Colonic mucosa (tissue), 4 donors: ENCODE results near the gene UNC5C. TPM values are rescaled to one million over a fixed set of nuclear protein-coding genes. Genes with fewer than 3 reads are reported as not detected.

ENCODE experiments used
- DNase-seq: peaks from one replicate; pipeline ENCODE4 v3.0.0-alpha.2; 2020
- H3K27ac ChIP-seq: fragments of 200-600 bp; one replicate; pipeline ENCODE4 v1.8.0; 2021
- H3K27me3 ChIP-seq: fragments of 200-600 bp; one replicate; pipeline ENCODE4 v1.8.0; 2021
- H3K36me3 ChIP-seq: fragments of 200-600 bp; one replicate; pipeline ENCODE4 v1.8.0; 2021
- H3K4me1 ChIP-seq: fragments of 200-600 bp; one replicate; pipeline ENCODE4 v1.8.0; 2021; ENCODE audit warnings: mild to moderate bottlenecking
- H3K4me3 ChIP-seq: fragments of 200-600 bp; one replicate; pipeline ENCODE4 v1.8.0; 2021
- H3K9ac ChIP-seq, 2 donors: one replicate each; pipeline ENCODE4 v1.7.0; 2013; ENCODE audit warnings: control low read depth in 2 of 2, low read depth in 2 of 2, low read length in 2 of 2
- H3K9me3 ChIP-seq: fragments of 200-600 bp; one replicate; pipeline ENCODE4 v1.8.0; 2021
- intact Hi-C: fragments of 100-400 bp; cut with DNase I; formaldehyde crosslinking; loops from one replicate; pipeline ENCODE4 v1.14.1; 2022
- total RNA-seq, 2 donors: library from RNA; stranded (reverse); fragmentation: NEBNext Ultra II Directional in 1 of 2; extraction: Animal tissue kit (Norgen Biotek cat#: 25700) in 1 of 2; gene quantifications; one replicate each; pipeline ENCODE4 v1.2.1, GENCODE V29; 2021
- TF ChIP-seq, protein P1 (sequence below): fragments of 200-600 bp; IDR thresholded peaks from one replicate; pipeline ENCODE4 v1.8.0; 2022; ENCODE audit warnings: antibody characterized with exemption, mild to moderate bottlenecking
- donor health status: healthy.
- donor health status: DM: no; HTN: no; CAD: no.
- donor health status: DM: no; HTN: no; CAD: no.

Gene UNC5C
- total RNA-seq, 2 donors from 2014 or later: 3.9 to 4.2 TPM

DNA sequence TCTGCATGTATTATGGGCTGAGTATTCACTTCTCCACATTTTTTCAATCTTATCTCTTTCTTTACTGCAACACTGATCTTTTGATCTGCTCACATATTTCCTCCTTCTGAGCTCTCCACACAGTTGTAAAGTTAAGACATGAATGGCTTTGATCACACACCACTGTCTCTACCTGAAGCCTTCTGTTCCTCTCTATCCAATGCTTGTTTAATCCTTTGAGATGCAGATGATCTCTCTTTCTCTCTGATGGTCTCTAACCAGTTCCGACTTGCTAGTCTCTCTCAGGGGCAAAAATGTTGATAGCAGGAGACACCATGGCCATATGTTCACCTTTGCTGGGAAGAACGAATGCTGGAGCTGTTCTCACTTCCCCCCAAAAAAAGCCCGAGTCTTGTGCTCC is 162.4 kb downstream of the UNC5C start:
- no peak overlapping the region for H3K9ac ChIP-seq
- H3K27ac ChIP-seq: no peak overlapping the region
- H3K36me3 ChIP-seq: no peaks in the 10 kb centered on the region
- no peak overlapping the region for H3K4me3 ChIP-seq
- H3K9me3 ChIP-seq: no peaks in the 10 kb centered on the region
- intact Hi-C loops: no loop called here
- TF ChIP-seq, protein P1, sequence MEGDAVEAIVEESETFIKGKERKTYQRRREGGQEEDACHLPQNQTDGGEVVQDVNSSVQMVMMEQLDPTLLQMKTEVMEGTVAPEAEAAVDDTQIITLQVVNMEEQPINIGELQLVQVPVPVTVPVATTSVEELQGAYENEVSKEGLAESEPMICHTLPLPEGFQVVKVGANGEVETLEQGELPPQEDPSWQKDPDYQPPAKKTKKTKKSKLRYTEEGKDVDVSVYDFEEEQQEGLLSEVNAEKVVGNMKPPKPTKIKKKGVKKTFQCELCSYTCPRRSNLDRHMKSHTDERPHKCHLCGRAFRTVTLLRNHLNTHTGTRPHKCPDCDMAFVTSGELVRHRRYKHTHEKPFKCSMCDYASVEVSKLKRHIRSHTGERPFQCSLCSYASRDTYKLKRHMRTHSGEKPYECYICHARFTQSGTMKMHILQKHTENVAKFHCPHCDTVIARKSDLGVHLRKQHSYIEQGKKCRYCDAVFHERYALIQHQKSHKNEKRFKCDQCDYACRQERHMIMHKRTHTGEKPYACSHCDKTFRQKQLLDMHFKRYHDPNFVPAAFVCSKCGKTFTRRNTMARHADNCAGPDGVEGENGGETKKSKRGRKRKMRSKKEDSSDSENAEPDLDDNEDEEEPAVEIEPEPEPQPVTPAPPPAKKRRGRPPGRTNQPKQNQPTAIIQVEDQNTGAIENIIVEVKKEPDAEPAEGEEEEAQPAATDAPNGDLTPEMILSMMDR: no peak
- H3K27me3 ChIP-seq: no peaks in the 10 kb centered on the region
- no peaks in the 10 kb centered on the region for H3K4me1 ChIP-seq
- no peak for DNase-seq

DNA sequence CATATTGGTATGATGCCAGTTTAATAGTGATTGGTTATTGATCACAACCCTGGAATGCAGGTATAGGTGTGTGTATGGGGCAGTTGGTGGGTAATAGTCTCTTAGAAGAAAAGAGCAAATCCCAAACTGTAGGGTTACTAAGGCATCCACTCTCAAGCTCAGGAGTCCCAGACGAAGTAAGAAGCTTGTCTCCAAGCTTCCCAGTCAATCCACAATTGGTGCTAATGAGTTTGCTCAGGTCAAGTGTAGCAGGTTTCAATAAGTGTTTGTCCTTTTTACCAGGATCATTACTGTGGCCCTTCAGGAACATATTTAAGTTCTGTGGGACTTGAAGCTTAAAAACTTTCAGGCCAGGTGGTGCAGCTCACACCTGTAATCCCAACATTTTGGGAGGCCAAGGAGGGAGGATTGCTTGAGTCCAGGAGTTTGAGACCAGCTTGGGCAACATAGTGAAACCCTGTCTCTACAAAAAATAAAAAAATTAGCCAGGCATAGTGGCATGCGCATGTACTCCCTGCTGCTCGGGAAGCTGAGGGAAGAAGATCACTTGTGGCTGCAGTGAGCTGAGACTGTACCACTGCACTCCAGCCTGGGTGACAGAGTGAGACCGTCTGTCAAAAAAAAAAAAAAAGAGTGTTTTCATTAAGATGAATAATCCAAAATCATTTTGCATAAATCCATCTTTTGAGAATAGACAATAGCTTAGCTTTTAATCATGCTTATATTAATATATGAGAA is 166.8 kb downstream of the UNC5C start:
- TF ChIP-seq, protein P1: no peak
- Histone ChIP-seq H3K27ac (no peak overlapping the region), H3K9ac (no peak overlapping the region), H3K36me3 (no peaks in the 10 kb centered on the region), H3K9me3 (no peaks in the 10 kb centered on the region), H3K4me3 (no peak overlapping the region), H3K27me3 (no peaks in the 10 kb centered on the region), H3K4me1 (no peaks in the 10 kb centered on the region)
- DNase-seq: no peak
- intact Hi-C loops: no loop called here

DNA sequence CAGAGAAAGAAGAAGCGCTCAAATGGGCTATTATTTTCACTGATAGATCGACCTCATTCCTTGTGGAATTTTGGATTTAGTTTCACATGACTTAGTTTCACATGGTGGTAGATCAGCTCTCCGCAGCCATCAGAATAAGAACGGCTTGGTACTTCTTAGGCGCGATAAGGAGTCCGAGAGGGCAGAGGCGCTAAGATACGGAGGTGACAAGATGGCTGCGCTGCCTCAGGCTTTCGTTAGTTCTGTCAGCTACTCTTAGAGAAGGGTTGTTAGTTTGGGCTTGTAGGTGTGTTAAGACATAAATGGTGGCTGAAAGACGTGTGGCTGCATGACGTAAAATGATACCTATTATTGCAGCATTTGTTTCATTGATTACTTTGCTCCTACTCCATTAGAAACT is 169.1 kb downstream of the UNC5C start:
- DNase-seq: no peak
- Histone ChIP-seq H3K27ac (no peak overlapping the region), H3K9me3 (no peaks in the 10 kb centered on the region), H3K36me3 (no peaks in the 10 kb centered on the region), H3K4me3 (no peak overlapping the region), H3K4me1 (no peaks in the 10 kb centered on the region), H3K9ac (no peak overlapping the region), H3K27me3 (no peaks in the 10 kb centered on the region)
- intact Hi-C loops: no loop called here
- TF ChIP-seq, protein P1: no peak

DNA sequence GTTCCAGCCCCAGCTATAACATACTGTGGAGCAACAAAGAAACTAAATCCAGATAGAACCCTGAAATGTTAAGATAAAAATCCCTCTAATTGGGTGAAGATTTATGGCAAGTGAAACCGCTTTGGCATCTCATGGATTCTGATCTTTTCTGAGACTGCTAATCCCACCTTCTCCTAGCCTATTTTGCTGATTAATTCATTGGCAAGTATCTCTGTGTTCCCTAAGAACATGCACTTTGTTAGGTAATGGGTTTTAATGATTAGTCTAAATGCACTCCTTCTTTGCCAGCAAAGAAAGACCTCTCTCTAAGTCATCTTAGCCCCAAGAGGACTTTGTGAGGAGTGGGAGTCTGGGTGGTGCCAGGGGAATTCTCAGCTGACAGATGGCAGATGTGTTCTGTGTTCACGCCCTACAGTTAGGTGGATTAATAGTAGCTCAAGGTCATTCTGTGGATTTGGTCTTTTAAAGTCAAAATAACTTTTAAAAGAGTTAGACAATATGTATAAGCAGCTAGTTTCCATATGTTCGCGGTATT is 171.3 kb downstream of the UNC5C start:
- Histone ChIP-seq H3K4me3 (no peak overlapping the region), H3K4me1 (no peaks in the 10 kb centered on the region), H3K9me3 (no peaks in the 10 kb centered on the region), H3K9ac (no peak overlapping the region), H3K27me3 (no peaks in the 10 kb centered on the region), H3K27ac (no peak overlapping the region), H3K36me3 (no peaks in the 10 kb centered on the region)
- no peak for DNase-seq
- intact Hi-C loops: no loop called here
- TF ChIP-seq, protein P1: no peak

DNA sequence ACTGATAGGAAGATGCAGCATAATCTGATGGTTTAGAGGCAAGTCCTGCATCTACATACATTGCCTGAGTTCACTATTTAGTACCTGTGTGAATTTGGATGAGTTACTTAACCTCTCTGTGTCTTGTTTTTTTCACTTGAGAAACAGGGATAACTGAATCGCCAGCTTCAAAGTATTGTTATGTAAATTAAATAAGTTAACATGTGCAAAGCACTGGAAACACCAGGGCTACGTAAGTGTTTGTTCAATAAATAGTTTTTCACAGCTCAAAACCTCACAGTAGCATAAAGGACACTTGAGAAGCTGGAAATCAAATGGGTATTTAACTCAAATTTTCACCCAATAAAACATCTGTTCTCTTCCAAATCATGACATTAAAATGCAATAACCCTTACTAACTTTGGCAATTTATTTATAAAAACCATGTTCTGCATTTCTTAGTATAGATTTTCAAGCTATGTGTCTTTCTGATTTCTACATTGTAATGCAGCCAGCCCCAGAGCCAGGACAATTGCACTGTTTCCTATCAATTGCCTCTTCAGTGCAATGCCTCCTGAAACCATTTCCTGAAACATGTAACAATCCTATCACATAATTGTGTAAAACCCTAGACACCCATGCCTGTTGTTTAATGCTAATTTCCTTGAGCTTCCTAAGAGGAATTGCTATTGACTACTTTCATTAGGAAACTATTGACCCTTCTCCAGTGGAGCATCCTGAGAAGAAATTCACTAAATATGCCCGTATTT is 177.1 kb downstream of the UNC5C start:
- no peaks in the 10 kb centered on the region for H3K9me3 ChIP-seq
- DNase-seq: no peak
- H3K9ac ChIP-seq: no peak overlapping the region
- H3K4me1 ChIP-seq: no peaks in the 10 kb centered on the region
- no peak overlapping the region for H3K27ac ChIP-seq
- H3K27me3 ChIP-seq: no peaks in the 10 kb centered on the region
- no peaks in the 10 kb centered on the region for H3K36me3 ChIP-seq
- intact Hi-C loops: no loop called here
- H3K4me3 ChIP-seq: no peak overlapping the region
- TF ChIP-seq, protein P1: no peak
